GM18517 (cell line): Measurements from ENCODE around the gene AMN1.

Experiments
- ATAC-seq: cut with Tn5 transposase; IDR thresholded peaks from one replicate; pipeline ENCODE4 v1.9.1; 2021; ENCODE audit warnings: mild to moderate bottlenecking, moderate library complexity; ENCODE audit not compliant: unreplicated experiment

AMN1 gene

DNA sequence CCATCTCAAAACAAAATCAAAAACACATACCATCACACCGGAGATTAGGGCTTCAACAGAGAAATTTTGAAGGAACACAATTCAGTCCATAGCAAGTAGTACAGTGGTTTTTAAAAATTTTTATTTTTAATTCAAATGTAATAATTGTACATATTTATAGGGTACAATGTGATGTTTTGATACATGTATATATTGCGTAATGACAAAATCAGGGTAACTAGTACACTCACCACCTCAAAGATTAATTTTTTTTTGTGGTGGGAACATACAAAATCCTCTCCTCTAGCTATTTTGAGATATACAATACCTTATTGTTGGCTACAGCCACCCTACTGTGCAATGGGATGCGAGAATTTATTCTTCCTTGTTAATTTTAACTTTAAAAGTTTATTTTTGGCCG is 95.4 kb downstream of the AMN1 start:
- no peak for ATAC-seq

DNA sequence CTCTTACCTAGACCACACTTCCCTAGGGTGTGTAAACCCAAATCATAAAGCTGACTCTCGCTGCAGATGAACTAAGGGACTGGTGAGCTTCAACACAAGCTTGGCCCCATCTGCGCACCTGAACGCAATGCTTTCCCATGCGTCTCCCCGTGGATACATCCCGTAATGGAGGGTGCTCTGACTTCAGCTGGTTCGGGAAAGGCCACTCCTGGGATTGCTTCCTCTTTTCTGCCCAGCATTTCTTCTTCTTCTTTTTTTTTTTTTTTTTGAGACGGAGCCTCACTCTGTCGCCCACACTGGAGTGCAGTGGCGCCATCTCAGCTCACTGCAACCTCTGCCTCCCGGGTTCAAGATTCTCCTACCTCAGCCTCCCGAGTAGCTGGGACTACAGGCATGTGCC is 97.0 kb downstream of the AMN1 start:
- ATAC-seq = no peak

DNA sequence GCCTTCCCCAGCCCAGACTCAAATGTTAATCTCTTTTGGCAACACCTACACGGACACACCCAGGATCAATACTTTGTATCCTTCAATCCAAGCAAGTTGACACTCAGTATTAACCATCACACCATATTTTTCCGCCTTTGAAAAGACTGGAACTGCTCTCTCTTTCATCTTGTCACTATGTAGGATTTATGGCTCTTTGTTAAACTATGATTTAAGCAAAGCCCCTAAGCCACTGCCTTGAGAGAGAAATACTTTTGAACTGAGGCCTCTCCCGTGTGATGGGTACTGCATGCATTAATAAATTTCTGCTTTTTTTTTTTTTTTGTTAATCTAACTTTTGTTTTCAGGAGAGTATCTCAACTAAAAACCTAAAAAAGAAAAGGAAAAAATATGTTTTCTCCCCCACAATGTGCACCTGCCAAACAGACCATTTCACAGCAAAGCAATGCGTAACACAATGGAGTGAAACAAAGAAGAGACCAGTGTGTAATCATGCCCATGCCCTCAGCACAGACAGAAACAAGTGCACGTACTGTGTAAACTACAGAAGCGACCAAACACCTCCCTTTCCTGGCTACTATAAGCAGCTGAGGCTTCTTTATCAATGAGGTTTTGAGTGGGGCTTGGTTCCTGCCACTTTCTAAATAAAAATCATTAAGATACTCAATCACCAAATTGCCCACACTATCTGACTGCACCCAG is 97.6 kb downstream of the AMN1 start:
- no peak for ATAC-seq

DNA sequence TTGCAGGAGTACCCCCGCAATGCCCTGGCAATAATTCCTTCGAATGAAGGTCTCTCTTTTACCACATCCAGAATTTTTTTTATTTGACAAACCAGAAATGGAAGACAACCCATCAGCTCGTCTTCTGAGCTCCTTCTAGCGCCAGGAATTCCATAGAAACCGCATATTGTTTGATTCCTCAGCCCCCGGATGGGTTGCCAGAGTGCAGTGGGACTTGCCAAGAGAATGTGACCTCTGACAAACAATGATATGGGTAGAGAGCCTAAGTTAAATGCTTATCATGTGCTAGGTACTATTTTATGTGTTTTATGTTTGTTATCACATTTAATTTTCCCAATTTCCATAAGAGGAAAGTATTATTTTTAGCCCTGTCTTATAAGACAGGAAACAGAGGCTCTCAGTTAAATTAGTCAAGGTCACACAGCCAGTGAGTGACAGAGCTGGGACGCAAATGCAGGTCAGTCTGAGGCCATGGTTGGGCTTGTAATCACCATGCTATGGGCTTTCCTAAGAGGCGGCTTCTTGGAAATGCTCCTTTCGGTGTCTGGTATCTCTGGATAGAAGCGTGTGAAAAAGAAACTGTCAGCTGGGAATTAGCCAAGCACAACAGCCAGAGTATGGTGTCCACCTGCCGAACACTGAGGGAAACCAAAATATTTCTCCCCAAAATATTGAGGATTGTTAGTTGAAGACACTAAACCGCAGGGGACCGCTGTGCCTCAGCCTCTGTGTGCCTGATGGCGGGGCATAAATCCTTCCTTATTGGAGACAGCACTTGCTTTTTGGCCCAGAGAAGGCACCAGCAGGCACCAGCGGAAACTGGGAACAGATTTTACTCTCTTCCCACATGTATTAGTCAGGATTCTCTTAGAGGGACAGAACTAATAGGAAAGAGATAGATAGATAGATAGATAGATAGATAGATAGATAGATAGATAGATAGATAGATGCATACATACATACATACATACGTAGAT is 98.8 kb downstream of the AMN1 start:
- no peak for ATAC-seq

DNA sequence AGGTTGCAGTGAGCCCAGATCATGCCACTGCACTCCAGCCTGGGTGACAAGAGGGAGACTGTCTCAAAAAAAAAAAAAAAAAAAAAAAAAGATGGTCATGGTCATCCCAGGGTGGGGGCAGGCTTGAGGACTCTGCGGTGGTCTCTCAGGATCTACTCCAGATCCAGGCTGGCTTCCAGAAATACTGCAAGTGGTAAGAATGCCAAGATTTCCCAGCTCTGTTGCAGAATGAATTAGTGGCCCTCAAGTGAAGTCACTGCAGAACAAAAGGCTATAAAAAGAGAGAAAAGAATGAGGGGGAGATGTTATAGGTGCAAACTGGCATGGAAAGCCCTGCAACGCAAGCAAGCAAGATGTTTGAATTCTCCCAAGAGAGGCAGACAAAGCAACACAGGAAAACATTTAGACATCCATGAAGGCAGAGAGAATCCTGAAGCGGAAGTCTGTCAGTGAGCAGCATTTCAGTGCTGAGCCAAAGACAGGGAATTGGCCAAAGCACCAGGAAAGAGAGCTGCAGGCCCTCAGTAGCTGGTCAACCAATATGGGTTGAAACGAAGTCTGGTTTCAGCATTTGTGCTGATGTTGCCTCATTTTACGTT is 101.3 kb downstream of the AMN1 start:
- no peak for ATAC-seq

DNA sequence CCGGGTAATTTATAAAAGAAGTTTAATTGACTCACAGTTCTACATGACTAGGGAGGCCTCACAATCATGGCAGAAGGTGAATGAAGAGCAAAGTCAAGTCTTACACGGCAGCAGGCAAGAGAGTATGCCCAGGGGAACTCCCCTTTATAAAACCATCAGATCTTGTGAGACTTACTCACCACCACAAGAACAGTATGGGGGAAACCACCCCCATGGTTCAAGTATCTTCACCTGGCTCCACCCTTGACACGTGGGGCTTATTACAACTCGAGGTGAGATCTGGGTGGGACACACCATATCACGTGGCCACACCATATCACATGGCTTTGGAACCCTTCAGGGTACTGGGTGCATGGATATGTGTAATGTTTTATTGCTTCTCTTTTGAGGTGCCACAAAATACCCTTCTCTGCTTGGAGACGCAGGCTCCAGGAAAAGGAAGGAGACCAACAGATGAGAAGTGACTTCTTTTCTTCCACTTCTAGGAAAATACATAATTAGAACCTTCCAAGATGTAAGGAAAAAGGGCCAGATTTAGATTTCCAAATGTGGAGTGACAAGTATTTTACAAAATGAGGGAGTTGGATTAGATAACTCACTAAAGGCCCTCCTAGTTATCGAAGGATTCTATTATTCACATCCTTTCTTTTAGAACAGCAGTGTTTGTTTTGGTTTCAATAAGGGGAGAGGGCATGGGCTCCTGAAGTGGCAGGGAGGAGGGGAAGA is 102.4 kb downstream of the AMN1 start:
- no peak for ATAC-seq

DNA sequence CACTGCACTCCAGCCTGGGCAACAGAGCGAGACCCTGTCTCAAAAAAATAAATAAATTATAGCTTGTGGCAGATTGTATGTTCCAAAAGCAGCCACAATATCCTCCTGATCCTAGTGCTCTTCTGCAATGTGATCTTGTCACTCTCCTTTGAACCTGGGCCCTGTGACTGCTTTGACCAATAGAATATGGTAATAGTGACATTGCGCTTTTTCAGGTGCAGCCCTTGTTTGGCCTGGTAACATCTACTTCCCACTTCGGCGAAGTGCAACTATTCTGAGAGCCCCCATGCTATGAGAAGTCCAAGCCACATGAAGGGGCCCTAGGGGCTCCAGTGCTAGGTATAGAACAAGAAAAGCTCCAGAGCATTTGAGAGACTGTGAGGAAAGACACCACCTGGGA is 106.8 kb downstream of the AMN1 start:
- ATAC-seq = no peak
